ENCODE results near the gene RGS1.

Gene RGS1

GRCh38 chr1:192620071-192620635, 44.6 kb downstream of the RGS1 start:
- DNase-seq (ENCODE audit: low read depth, low spot score): no peak

GRCh38 chr1:192626366-192627179, 51.0 kb downstream of the RGS1 start:
- no peak for DNase-seq (ENCODE audit: low read depth, low spot score)

GRCh38 chr1:192627901-192628300, 52.3 kb downstream of the RGS1 start:
- DNase-seq (ENCODE audit: low read depth, low spot score): no peak

- DNase-seq (ENCODE audit: low read depth, low spot score): no peak
Measured at GRCh38 chr1:192628396-192629057, 53.0 kb downstream of the RGS1 start.

GRCh38 chr1:192629612-192630011, 54.0 kb downstream of the RGS1 start:
- DNase-seq (ENCODE audit: low read depth, low spot score): no peak
